NCI-H1417 treated with DMSO at 0.1 percent for 48 hours (cell line): ENCODE results near the gene PNKP.
"Not testable (repeated sequence)": the region's sequence is repeated elsewhere in the genome, so short reads cannot be mapped to it uniquely, and the experiment has no call there.

Experiments
- DNase-seq: peaks from one replicate; lab custom pipeline; 2025; lab: John Stamatoyannopoulos, UW

The PNKP gene

GRCh38 chr19:49845414-49845813 is 22.0 kb downstream of the PNKP start:
- no peak for DNase-seq

GRCh38 chr19:49844138-49845095 is 23.0 kb downstream of the PNKP start:
- no peak for DNase-seq

- no peak for DNase-seq
Measured at GRCh38 chr19:49843265-49843664, 24.1 kb downstream of the PNKP start.

GRCh38 chr19:49840736-49841249 is 26.6 kb downstream of the PNKP start:
- DNase-seq: no peak

GRCh38 chr19:49840321-49840720 is 27.1 kb downstream of the PNKP start:
- DNase-seq: no peak

GRCh38 chr19:49839713-49840112 is 27.7 kb downstream of the PNKP start:
- DNase-seq: no peak

GRCh38 chr19:49838885-49839588 is 28.3 kb downstream of the PNKP start:
- DNase-seq: no peak

GRCh38 chr19:49837425-49837824 is 30.0 kb downstream of the PNKP start:
- no peak for DNase-seq

- DNase-seq: no peak
Measured at GRCh38 chr19:49837009-49837310, 30.4 kb downstream of the PNKP start.

GRCh38 chr19:49836176-49837008 is 31.0 kb downstream of the PNKP start:
- DNase-seq: no peak

GRCh38 chr19:49835562-49835961 is 31.8 kb downstream of the PNKP start:
- no peak for DNase-seq

- no peak for DNase-seq
Measured at GRCh38 chr19:49833599-49833998, 33.8 kb downstream of the PNKP start.

GRCh38 chr19:49832556-49832955 is 34.8 kb downstream of the PNKP start:
- no peak for DNase-seq

GRCh38 chr19:49831592-49831991 is 35.8 kb downstream of the PNKP start:
- no peak for DNase-seq

GRCh38 chr19:49830766-49831165 is 36.6 kb downstream of the PNKP start:
- DNase-seq: no peak

- no peak for DNase-seq
Measured at GRCh38 chr19:49829721-49830120, 37.7 kb downstream of the PNKP start.

- DNase-seq: no peak
Measured at GRCh38 chr19:49829200-49829599, 38.2 kb downstream of the PNKP start.

- DNase-seq: no peak
Measured at GRCh38 chr19:49827034-49827433, 40.3 kb downstream of the PNKP start.

GRCh38 chr19:49824662-49825061 is 42.7 kb downstream of the PNKP start:
- DNase-seq: no peak

GRCh38 chr19:49823472-49823871 is 43.9 kb downstream of the PNKP start:
- DNase-seq: no peak

- no peak for DNase-seq
Measured at GRCh38 chr19:49820125-49820524, 47.3 kb downstream of the PNKP start.

- not testable (repeated sequence) for DNase-seq
Measured at GRCh38 chr19:49819452-49820115, 47.8 kb downstream of the PNKP start.
